NB4 (cell line): ENCODE results near the gene KCNQ5.

Source experiments
- CTCF ChIP-seq: IDR thresholded peaks from one replicate; pipeline ENCODE4 v1.5.1; 2012; ENCODE audit warnings: low read depth, low read length
- POLR2A ChIP-seq: IDR thresholded peaks from 2 replicates; pipeline ENCODE4 v1.6.1; 2011; ENCODE audit warnings: mild to moderate bottlenecking; ENCODE audit not compliant: insufficient read length; ENCODE audit errors: extremely low read depth
- TF ChIP-seq, protein P1 (sequence below): IDR thresholded peaks from 2 replicates; pipeline ENCODE4 v1.6.1; 2011; ENCODE audit warnings: low read depth, low read length

DNA sequence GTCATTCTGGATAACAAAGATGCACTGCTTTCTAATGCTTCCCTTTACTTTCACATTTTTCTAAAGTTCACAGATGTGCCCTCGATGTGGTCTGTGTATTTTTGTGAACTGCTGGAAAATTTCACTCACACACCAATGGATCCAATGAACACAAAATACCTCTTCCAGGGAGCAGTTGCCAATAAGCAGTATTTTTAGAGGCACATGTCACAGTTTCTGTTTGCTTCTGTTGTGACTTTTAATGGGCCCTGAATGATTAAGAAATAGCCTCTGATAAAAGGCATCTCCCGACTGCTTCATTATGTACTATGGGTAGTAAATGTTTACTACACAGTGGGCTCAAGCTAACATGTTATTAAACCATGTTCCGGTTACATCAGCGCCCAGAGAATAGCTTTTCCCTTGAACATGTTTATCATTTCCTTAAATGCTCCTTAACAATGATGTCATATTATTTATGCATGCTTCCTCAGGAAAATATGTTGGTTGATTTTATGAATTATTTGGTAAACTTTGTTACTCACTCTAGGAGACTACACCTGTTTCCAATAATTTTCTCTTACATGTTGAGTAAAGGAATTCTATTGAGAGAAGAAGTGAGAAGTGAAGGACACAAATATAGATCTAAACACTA, 188.0 kb downstream of the KCNQ5 start:
- no peak for TF ChIP-seq CTCF
- TF ChIP-seq, protein P1, sequence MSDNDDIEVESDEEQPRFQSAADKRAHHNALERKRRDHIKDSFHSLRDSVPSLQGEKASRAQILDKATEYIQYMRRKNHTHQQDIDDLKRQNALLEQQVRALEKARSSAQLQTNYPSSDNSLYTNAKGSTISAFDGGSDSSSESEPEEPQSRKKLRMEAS, result no peak
- TF ChIP-seq POLR2A, result no peak
